K562 (cell line): ENCODE results near the gene SLC39A5. TPM values are rescaled to one million over a fixed set of nuclear protein-coding genes. Genes with fewer than 3 reads are reported as not detected.

Experiments
- ADNP ChIP-seq: fragments of 200-800 bp; sonication (Bioruptor generic); IDR thresholded peaks from 2 replicates; pipeline ENCODE4 v1.6.1; 2016; ENCODE audit warnings: missing genetic modification characterization, missing compliant biosample characterization
- ATF7 ChIP-seq: fragments of 450-650 bp; IDR thresholded peaks from 2 replicates; pipeline ENCODE4 v1.7.1; 2014; ENCODE audit warnings: mild to moderate bottlenecking, moderate library complexity
- EGR1 ChIP-seq: fragments of 450-650 bp; conservative IDR thresholded peaks from 2 replicates; pipeline ENCODE4 v1.6.1; 2017; ENCODE audit warnings: mild to moderate bottlenecking
- FOXA3 ChIP-seq, 2 experiments: fragments of 450-650 bp in 1 of 2; sonication (generic) in 1 of 2; formaldehyde crosslinking; IDR thresholded peaks in 1 of 2; conservative IDR thresholded peaks in 1 of 2; 2 replicates each; pipeline versions ENCODE4 v1.4.0 to v1.8.0; 2020 to 2022; ENCODE audit warnings: mild to moderate bottlenecking in 2 of 2, missing genetic modification reagents in 1 of 2
- MYC ChIP-seq, 2 experiments: fragments of 250-450 bp in 1 of 2; sonication (Bioruptor Pico) in 1 of 2; IDR thresholded peaks; 2 replicates each; pipeline versions ENCODE4 v1.5.1 to v1.6.1; 2012 to 2021; ENCODE audit warnings: low read depth in 2 of 2, borderline replicate concordance in 1 of 2, improper control_type of control experiment in 1 of 2, low read length in 1 of 2, mild to moderate bottlenecking in 1 of 2, moderate library complexity in 1 of 2
- POLR2AphosphoS2 ChIP-seq: IDR thresholded peaks from 2 replicates; pipeline ENCODE4 v1.6.1; 2012; ENCODE audit warnings: low read length, improper control_type of control experiment
- POLR3A ChIP-seq: IDR thresholded peaks from 2 replicates; pipeline ENCODE4 v1.6.1; 2011; ENCODE audit warnings: borderline replicate concordance, mild to moderate bottlenecking, moderate library complexity; ENCODE audit not compliant: insufficient read length, insufficient read depth; ENCODE audit errors: extremely low read depth
- polyA plus RNA-seq, 8 experiments: library from polyadenylated mRNA; depleted of rRNA in 4 of 8; stranded (reverse) in 5 of 8; unstranded in 3 of 8; fragments of >200 nt; fragmentation: Nextera tagmentation in 2 of 8; fragmentation: Illumina TruSeq in 1 of 8; extraction: Ambion mirVana in 2 of 8; extraction: Trizol in 1 of 8; gene quantifications; 2 replicates each; pipeline versions ENCODE4 v1.2.1 to v1.2.3, GENCODE V29; 2011 to 2014; ENCODE audit warnings: inconsistent platforms in 1 of 8, missing spikeins in 1 of 8
- total RNA-seq, 7 experiments: library from RNA; depleted of rRNA in 6 of 7; stranded (reverse); fragments of >200 nt in 6 of 7; fragmentation: Illumina TruSeq in 2 of 7; extraction: Trizol in 2 of 7; gene quantifications; 2 replicates each; pipeline versions ENCODE4 v1.2.1 to v1.2.3, GENCODE V29; 2011 to 2021; ENCODE audit warnings: low replicate concordance in 1 of 7
- TF ChIP-seq, protein P1 (sequence below), 2 experiments: fragments of 450-650 bp; formaldehyde crosslinking in 1 of 2; IDR thresholded peaks; 2 replicates each; pipeline versions ENCODE4 v1.4.0 to v1.6.1; 2014 to 2020; ENCODE audit warnings: mild to moderate bottlenecking in 2 of 2, borderline replicate concordance in 1 of 2, low read depth in 1 of 2
- TF ChIP-seq, protein P2 (sequence below): fragments of 250-450 bp; sonication (Bioruptor Pico); IDR thresholded peaks from 2 replicates; pipeline ENCODE4 v1.5.0; 2021
- TF ChIP-seq, protein P3 (sequence below), 2 experiments: fragments of 450-650 bp in 1 of 2; sonication (generic) in 1 of 2; formaldehyde crosslinking in 1 of 2; IDR thresholded peaks in 1 of 2; conservative IDR thresholded peaks in 1 of 2; 2 replicates each; pipeline versions ENCODE4 v1.6.1 to v1.8.1; 2016 to 2023; ENCODE audit warnings: mild to moderate bottlenecking in 2 of 2, moderate library complexity in 2 of 2, inconsistent platforms in 1 of 2, missing genetic modification reagents in 1 of 2
- TF ChIP-seq, protein P4 (sequence below): fragments of 250-450 bp; sonication (Bioruptor Pico); IDR thresholded peaks from 2 replicates; pipeline ENCODE4 v1.8.0; 2022; ENCODE audit warnings: moderate library complexity, mild to moderate bottlenecking, inconsistent platforms
- TF ChIP-seq, protein P5 (sequence below): IDR thresholded peaks from 2 replicates; pipeline ENCODE4 v1.6.1; 2016; ENCODE audit warnings: missing genetic modification characterization, missing compliant biosample characterization

SLC39A5 gene
- total and polyA plus RNA-seq, 9 of the 15 experiments (the other 6 are each of a cell fraction or from before 2014, with no cell fraction given), result 0.08 to 0.10 TPM; not detected in 7

DNA sequence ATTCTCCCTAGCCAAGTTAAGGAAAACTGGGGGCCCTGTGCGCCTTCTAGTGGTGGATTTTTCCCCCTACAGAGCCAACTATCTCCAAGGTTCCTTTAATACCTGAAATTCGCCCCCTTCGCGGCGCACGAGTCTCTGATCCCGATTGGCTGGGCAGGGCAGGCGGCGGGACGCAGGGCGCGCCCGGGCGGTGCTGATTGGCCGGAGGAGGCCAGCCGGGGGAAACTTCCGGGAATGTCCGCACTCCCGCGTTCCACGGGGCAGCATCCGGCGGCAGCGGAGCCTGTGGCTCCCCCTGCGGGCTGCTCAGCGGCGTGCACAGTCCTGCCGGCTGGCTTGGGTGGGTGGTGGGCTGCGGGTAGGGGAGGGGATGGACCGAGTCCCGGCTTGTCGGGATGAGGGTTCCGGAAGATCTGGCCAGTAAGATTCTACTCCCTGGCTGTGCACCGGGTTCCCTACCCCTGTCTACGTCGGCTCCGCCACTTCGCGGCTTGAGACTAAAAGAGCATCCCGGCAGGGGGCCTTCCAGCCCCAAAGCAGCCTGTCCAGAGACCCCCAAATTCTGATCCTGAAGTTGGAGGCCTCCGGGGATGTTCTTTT is 5.6 kb upstream of the SLC39A5 start, which contains the start of gene NABP2 (continued):
- TF ChIP-seq, protein P1, sequence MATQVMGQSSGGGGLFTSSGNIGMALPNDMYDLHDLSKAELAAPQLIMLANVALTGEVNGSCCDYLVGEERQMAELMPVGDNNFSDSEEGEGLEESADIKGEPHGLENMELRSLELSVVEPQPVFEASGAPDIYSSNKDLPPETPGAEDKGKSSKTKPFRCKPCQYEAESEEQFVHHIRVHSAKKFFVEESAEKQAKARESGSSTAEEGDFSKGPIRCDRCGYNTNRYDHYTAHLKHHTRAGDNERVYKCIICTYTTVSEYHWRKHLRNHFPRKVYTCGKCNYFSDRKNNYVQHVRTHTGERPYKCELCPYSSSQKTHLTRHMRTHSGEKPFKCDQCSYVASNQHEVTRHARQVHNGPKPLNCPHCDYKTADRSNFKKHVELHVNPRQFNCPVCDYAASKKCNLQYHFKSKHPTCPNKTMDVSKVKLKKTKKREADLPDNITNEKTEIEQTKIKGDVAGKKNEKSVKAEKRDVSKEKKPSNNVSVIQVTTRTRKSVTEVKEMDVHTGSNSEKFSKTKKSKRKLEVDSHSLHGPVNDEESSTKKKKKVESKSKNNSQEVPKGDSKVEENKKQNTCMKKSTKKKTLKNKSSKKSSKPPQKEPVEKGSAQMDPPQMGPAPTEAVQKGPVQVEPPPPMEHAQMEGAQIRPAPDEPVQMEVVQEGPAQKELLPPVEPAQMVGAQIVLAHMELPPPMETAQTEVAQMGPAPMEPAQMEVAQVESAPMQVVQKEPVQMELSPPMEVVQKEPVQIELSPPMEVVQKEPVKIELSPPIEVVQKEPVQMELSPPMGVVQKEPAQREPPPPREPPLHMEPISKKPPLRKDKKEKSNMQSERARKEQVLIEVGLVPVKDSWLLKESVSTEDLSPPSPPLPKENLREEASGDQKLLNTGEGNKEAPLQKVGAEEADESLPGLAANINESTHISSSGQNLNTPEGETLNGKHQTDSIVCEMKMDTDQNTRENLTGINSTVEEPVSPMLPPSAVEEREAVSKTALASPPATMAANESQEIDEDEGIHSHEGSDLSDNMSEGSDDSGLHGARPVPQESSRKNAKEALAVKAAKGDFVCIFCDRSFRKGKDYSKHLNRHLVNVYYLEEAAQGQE (IDR thresholded peaks at IDR 0.05; ENCODE audit: borderline replicate concordance), result peak; percentile 81
- TF ChIP-seq, protein P1 (CRISPR knock-in tag; IDR thresholded peaks at IDR 0.05; ENCODE audit: low read depth), result peak; percentile 80; the same call in 1 of the 2 replicates
- TF ChIP-seq FOXA3 (CRISPR knock-in tag; conservative IDR thresholded peaks at IDR 0.05 in 1 of 2, IDR thresholded peaks at IDR 0.05 in 1 of 2) (no peak), POLR3A (no peak), POLR2AphosphoS2 (no peak), EGR1 (peak; percentile 47), MYC (IDR thresholded peaks at IDR 0.05; ENCODE audit: low read depth, low read length) (peak; percentile 87), MYC (CRISPR knock-in tag; IDR thresholded peaks at IDR 0.05; ENCODE audit: borderline replicate concordance, low read depth) (0 out of 2 replicates have a peak, but pooled peaks have one; percentile 41), ADNP (tag) (no peak), ATF7 (peak; percentile 81)
- TF ChIP-seq, protein P2, sequence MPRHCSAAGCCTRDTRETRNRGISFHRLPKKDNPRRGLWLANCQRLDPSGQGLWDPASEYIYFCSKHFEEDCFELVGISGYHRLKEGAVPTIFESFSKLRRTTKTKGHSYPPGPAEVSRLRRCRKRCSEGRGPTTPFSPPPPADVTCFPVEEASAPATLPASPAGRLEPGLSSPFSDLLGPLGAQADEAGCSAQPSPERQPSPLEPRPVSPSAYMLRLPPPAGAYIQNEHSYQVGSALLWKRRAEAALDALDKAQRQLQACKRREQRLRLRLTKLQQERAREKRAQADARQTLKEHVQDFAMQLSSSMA (CRISPR knock-in tag), result no peak
- TF ChIP-seq, protein P3, sequence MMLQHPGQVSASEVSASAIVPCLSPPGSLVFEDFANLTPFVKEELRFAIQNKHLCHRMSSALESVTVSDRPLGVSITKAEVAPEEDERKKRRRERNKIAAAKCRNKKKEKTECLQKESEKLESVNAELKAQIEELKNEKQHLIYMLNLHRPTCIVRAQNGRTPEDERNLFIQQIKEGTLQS (IDR thresholded peaks at IDR 0.05), result no peak
- TF ChIP-seq, protein P3 (CRISPR knock-in tag; conservative IDR thresholded peaks at IDR 0.05), result peak; percentile 78; the same call in 1 of the 2 replicates
- TF ChIP-seq, protein P4, sequence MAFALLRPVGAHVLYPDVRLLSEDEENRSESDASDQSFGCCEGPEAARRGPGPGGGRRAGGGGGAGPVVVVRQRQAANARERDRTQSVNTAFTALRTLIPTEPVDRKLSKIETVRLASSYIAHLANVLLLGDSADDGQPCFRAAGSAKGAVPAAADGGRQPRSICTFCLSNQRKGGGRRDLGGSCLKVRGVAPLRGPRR (CRISPR knock-in tag), result no peak
- TF ChIP-seq, protein P5, sequence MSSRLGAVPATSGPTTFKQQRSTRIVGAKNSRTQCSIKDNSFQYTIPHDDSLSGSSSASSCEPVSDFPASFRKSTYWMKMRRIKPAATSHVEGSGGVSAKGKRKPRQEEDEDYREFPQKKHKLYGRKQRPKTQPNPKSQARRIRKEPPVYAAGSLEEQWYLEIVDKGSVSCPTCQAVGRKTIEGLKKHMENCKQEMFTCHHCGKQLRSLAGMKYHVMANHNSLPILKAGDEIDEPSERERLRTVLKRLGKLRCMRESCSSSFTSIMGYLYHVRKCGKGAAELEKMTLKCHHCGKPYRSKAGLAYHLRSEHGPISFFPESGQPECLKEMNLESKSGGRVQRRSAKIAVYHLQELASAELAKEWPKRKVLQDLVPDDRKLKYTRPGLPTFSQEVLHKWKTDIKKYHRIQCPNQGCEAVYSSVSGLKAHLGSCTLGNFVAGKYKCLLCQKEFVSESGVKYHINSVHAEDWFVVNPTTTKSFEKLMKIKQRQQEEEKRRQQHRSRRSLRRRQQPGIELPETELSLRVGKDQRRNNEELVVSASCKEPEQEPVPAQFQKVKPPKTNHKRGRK (tag), result no peak
